OCI-LY3 (cell line): Measurements from ENCODE around the gene PRSS27.
"Not testable (repeated sequence)": the region's sequence is repeated elsewhere in the genome, so short reads cannot be mapped to it uniquely, and the experiment has no call there.

Experiments
- CTCF ChIP-seq: fragments of 200-600, 300-600 bp; sonication (generic); IDR thresholded peaks from 2 replicates; pipeline ENCODE4 v1.5.1; 2014; ENCODE audit warnings: antibody characterized with exemption, low read length, low read depth
- EZH2phosphoT487 ChIP-seq: fragments of 200-600 bp; shearing (Covaris generic); IDR thresholded peaks from 2 replicates; pipeline ENCODE4 v1.6.1; 2018; ENCODE audit warnings: antibody characterized with exemption, mixed run types, low read depth

GRCh38 chr16:2670017-2670416 is 50.0 kb downstream of the PRSS27 start:
- peak; percentile 42 for TF ChIP-seq CTCF
- not testable (repeated sequence) for TF ChIP-seq EZH2phosphoT487
